Loucy (cell line): ENCODE results near the gene SLC24A1.

Experiments used
- EZH2phosphoT487 ChIP-seq: fragments of 200-600 bp; IDR thresholded peaks from 2 replicates; pipeline ENCODE4 v1.6.1; 2018; ENCODE audit warnings: antibody characterized with exemption, mild to moderate bottlenecking, moderate library complexity, borderline replicate concordance
- TF ChIP-seq, protein P1 (sequence below): fragments of 200-600 bp; sonication (generic); conservative IDR thresholded peaks from 2 replicates; pipeline ENCODE4 v1.5.1; 2014; ENCODE audit warnings: mild to moderate bottlenecking, antibody characterized with exemption, low read length

DNA sequence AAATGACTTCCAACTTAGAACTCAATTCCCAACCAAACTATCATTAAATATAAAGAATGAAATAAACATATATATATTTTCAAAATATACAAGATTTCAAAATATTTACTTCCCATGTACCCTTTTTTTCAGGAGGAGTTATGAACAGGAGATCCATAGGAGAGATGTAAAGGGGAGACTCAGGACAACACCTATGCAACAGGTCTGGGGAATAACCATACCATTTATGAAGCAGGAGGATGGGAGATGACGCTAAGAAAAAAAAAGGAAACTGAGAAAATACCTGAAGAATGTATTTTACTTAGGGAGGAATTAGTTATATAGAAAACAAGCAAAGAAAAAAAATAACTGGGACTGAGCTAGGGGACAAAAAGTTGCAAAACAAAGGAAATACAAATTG, 34.6 kb upstream of the SLC24A1 start:
- TF ChIP-seq, protein P1, sequence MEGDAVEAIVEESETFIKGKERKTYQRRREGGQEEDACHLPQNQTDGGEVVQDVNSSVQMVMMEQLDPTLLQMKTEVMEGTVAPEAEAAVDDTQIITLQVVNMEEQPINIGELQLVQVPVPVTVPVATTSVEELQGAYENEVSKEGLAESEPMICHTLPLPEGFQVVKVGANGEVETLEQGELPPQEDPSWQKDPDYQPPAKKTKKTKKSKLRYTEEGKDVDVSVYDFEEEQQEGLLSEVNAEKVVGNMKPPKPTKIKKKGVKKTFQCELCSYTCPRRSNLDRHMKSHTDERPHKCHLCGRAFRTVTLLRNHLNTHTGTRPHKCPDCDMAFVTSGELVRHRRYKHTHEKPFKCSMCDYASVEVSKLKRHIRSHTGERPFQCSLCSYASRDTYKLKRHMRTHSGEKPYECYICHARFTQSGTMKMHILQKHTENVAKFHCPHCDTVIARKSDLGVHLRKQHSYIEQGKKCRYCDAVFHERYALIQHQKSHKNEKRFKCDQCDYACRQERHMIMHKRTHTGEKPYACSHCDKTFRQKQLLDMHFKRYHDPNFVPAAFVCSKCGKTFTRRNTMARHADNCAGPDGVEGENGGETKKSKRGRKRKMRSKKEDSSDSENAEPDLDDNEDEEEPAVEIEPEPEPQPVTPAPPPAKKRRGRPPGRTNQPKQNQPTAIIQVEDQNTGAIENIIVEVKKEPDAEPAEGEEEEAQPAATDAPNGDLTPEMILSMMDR: no peak
- TF ChIP-seq EZH2phosphoT487: no peak
